GM12875 (cell line): ENCODE data around the gene FAM177A1.
A peak's percentile ranks its signal among the peaks of the same experiment; 100 is the strongest.
"Not testable (repeated sequence)": the region's sequence is repeated elsewhere in the genome, so short reads cannot be mapped to it uniquely, and the experiment has no call there.

ENCODE experiments used
- H3K4me3 ChIP-seq: one replicate; pipeline ENCODE4 v1.5.1; 2011; ENCODE audit warnings: low read depth, low read length, control low read depth
- TF ChIP-seq, protein P1 (sequence below): IDR thresholded peaks from 2 replicates; pipeline ENCODE4 v1.5.1; 2011; ENCODE audit warnings: low read depth, mild to moderate bottlenecking, control low read depth, inconsistent platforms, low read length, moderate library complexity, borderline replicate concordance; ENCODE audit not compliant: insufficient read depth

The FAM177A1 gene

DNA sequence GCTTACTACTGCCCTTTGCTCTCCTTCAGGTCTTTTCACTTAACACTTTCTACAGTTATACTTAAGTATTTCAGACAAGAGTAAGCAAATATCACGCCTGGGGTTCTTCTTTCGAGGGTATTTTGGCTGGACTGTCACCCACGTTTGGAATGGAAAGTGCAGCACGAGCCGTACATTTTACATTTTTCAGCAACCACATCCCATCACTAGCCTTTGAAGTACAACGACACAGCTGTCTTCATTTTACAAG is 349 bp upstream of the FAM177A1 start:
- TF ChIP-seq, protein P1, sequence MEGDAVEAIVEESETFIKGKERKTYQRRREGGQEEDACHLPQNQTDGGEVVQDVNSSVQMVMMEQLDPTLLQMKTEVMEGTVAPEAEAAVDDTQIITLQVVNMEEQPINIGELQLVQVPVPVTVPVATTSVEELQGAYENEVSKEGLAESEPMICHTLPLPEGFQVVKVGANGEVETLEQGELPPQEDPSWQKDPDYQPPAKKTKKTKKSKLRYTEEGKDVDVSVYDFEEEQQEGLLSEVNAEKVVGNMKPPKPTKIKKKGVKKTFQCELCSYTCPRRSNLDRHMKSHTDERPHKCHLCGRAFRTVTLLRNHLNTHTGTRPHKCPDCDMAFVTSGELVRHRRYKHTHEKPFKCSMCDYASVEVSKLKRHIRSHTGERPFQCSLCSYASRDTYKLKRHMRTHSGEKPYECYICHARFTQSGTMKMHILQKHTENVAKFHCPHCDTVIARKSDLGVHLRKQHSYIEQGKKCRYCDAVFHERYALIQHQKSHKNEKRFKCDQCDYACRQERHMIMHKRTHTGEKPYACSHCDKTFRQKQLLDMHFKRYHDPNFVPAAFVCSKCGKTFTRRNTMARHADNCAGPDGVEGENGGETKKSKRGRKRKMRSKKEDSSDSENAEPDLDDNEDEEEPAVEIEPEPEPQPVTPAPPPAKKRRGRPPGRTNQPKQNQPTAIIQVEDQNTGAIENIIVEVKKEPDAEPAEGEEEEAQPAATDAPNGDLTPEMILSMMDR = no peak

DNA sequence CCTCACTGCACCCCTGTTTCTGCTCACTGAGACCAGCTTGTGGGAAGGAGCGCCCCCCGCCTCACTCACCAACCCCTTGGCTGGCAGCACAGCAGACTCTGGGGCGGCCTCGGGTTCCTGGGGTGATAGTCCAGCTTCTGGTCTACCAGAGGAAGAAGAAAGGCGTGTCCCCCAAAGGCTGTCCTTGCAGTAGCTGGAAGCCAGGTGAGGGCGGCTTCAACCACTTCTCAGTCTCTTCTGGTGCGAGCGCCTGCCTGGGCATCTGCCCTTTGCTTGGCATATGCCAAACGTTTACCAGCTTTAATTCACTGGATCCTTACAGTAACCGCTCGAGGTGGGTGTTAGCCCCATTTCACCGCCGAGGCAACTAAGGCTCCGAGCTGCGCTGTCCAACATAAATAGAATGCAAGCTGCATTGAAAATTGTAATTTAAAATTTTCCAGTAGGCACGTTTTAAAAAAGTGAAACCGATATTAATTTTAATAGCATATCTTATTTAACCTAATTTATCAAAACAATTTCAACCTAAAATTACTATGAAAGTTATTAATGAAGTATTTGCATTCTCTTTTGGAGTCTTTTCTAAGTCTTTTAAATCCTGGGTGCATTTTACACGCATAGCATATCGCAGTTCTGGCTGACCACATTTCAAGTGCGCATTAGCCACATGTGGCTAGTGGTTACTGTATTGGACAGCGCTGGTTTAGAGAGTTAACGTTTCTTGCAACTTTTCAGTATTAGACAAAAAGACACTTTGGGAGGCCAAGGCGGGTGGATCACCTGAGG is 872 bp downstream of the FAM177A1 start:
- H3K4me3 ChIP-seq = peak overlapping the region; percentile 57

More for the DNA sequence above, 349 bp upstream of the FAM177A1 start:
- H3K4me3 ChIP-seq = peak overlapping the region; percentile 61

DNA sequence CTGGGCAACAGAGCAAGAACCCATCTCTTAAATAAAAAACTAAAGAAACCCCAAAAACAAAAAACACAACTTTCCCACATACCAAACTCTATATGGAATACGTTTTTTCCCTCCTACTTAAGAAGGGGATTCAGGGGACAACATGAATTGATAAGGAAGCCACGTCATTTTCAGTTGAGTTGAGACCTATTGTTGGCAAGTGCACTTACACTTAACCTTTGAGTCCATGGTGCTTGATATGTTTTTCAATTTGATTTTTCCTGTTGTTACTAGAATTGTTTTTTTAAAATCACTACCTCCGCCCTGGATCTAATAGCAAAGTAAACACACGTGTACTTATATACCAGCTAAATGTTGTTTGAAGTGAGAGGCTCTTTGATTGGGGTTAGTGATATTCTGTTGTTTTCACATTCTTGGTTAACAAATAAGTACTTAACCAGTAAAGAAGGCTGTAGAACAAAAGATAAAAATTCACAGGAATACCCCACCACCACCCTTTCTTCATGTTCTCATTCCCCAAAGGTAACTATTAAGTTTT is 2.0 kb downstream of the FAM177A1 start:
- no peak overlapping the region for H3K4me3 ChIP-seq
- TF ChIP-seq, protein P1 = no peak

More for the DNA sequence above, 872 bp downstream of the FAM177A1 start:
- TF ChIP-seq, protein P1 = no peak

DNA sequence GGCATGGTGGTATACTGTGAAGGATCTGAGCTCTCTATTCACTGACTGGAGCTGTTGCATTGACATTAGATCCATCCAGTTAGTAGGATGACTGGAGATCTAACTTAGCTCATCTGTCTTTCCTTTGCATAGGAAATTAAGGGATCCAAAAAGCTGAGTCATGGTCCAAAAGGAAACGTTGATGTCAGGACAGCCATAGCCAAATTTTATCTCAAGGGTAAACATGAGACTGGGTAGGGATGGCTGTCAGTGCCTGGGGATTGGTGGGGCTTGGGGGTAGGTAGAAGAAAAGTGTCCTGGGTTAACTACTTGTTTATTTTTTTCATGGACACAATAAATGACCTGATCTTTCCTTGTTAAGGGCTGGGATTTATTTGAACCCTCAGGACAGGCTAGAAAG is 4.6 kb downstream of the FAM177A1 start:
- TF ChIP-seq, protein P1 = no peak

DNA sequence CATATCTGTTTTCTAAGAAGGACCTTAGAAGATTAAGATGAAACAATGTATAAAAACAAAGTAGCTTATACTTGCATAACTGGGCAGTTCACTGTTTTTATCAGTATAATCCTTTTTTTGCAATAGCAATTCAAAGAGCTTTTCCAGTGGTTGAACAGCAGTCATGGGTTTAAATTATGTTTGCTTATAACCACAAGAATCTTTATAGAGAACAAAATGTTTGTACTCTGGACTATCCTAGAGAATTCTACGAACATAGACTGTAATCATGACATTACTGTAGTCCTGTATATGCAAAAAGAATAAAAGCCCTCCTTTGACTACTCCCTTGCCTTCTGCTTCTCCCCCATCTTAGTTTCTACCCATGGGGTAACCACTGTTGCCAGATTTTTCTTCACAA is 5.7 kb downstream of the FAM177A1 start:
- TF ChIP-seq, protein P1 = no peak
- no peak overlapping the region for H3K4me3 ChIP-seq

More for the DNA sequence above, 4.6 kb downstream of the FAM177A1 start:
- H3K4me3 ChIP-seq = no peak overlapping the region

DNA sequence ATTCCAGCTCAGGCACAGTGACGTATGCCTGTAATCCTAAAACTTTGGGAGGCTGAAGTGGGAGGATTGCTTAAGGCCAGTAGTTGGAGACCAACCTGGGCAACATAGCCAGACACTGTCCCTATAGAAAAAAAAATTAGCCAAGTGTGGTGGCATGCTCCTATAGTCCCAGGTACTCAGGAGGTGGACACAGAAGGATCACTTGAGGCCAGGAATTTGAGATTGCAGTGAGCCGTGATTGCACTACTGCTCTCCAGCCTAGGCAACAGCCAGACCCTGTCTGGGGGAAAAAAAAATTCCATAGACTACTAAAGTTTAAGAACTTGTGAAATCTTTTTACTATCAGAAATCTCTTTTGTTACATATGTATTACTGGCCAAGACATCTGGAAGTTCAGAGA is 6.6 kb downstream of the FAM177A1 start:
- no peak overlapping the region for H3K4me3 ChIP-seq
- TF ChIP-seq, protein P1 = no peak

DNA sequence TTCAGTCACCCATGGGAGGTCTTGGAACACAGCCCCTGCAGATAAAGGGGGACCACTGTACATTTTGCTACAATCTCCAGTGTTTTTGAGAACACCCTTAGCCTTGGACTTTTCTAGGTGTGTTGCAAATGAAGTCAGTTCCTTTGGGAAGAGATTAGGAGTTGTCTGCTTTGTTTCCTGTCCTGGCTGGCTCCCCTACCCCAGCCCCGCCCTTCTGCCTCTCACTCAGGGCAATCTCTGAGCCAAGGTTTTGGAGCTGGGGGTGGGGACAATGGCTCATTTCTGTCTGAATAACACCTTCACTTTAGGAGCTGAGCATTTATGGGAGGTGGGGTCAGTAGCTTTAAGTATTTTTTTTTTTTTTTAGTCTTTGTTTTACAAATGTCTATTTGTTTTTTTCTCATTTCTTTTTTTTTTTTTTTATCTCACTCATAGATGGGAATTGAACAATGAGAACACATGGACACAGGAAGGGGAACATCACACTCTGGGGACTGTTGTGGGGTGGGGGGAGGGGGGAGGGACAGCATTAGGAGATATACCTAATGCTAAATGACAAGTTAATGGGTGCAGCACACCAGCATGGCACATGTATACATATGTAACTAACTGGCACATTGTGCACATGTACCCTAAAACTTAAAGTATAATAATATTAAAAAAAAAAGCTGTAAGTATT is 15.2 kb downstream of the FAM177A1 start:
- not testable (repeated sequence) for H3K4me3 ChIP-seq

DNA sequence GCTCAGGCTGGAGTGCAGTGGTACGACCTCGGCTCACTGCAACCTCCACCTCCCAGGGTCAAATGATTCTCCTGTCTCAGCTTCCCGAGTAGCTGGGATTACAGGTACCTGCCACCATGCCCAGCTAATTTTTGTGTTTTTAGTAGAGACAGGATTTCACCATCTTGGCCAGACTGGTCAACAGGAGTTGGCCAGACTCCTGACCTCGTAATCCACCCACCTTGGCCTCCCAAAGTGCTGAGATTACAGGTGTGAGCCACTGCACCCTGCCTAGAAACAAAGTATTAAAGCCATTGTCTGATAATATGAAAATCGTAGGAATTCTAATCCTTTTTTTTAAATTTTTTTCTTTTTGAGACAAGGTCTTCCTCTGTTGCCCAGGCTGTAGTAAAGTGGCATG is 19.7 kb downstream of the FAM177A1 start:
- not testable (repeated sequence) for H3K4me3 ChIP-seq
